Choroid plexus epithelial cell (primary cell): ENCODE results near the gene SERAC1.
"Not testable (repeated sequence)": the region's sequence is repeated elsewhere in the genome, so short reads cannot be mapped to it uniquely, and the experiment has no call there.

Experiments used
- DNase-seq: peaks from one replicate; pipeline ENCODE4 v3.0.0-alpha.2; 2010; ENCODE audit warnings: low read depth
- H3K4me3 ChIP-seq: 2 replicates; pipeline ENCODE4 v1.5.1; 2011; ENCODE audit warnings: low read depth, mild to moderate bottlenecking, control low read depth, low read length, moderate library complexity
- CTCF ChIP-seq: conservative IDR thresholded peaks from 2 replicates; pipeline ENCODE4 v1.5.1; 2011; ENCODE audit warnings: low read depth, mild to moderate bottlenecking, control low read depth, inconsistent platforms, low read length, moderate library complexity

SERAC1 gene

GRCh38 chr6:158158123-158158522, 9.9 kb downstream of the SERAC1 start:
- TF ChIP-seq CTCF: no peak
- H3K4me3 ChIP-seq: no peak overlapping the region
- DNase-seq: no peak

- no peak for TF ChIP-seq CTCF
- no peak for DNase-seq
- no peak overlapping the region for H3K4me3 ChIP-seq
Measured at GRCh38 chr6:158157064-158157764, 10.8 kb downstream of the SERAC1 start.

GRCh38 chr6:158154816-158155215, 13.2 kb downstream of the SERAC1 start:
- no peak overlapping the region for H3K4me3 ChIP-seq
- DNase-seq: no peak
- no peak for TF ChIP-seq CTCF

- TF ChIP-seq CTCF: no peak
- H3K4me3 ChIP-seq: no peak overlapping the region
- DNase-seq: no peak
Measured at GRCh38 chr6:158153576-158153975, 14.5 kb downstream of the SERAC1 start.

- no peak overlapping the region for H3K4me3 ChIP-seq
- no peak for TF ChIP-seq CTCF
- DNase-seq: no peak
Measured at GRCh38 chr6:158152659-158153058, 15.4 kb downstream of the SERAC1 start.

GRCh38 chr6:158152025-158152424, 16.0 kb downstream of the SERAC1 start:
- not testable (repeated sequence) for DNase-seq, H3K4me3 ChIP-seq

- H3K4me3 ChIP-seq: no peak overlapping the region
- DNase-seq: peak; percentile 78
- TF ChIP-seq CTCF: no peak
Measured at GRCh38 chr6:158150701-158151100, 17.4 kb downstream of the SERAC1 start.
